Measurements from ENCODE around the gene EPSTI1.

GRCh38 chr13:42968906-42969305, 23.1 kb downstream of the EPSTI1 start:
- TF ChIP-seq ZFP3 (CRISPR knock-in tag; IDR thresholded peaks at IDR 0.05) (no peak), ESRRG (CRISPR knock-in tag; IDR thresholded peaks at IDR 0.05) (no peak), ZNF70 (CRISPR knock-in tag; IDR thresholded peaks at IDR 0.05) (no peak), ZFP30 (CRISPR knock-in tag; IDR thresholded peaks at IDR 0.05) (no peak), PATZ1 (CRISPR knock-in tag; IDR thresholded peaks at IDR 0.05; ENCODE audit: borderline replicate concordance) (no peak), ZC3H10 (CRISPR knock-in tag; IDR thresholded peaks at IDR 0.05) (no peak), SNAI2 (CRISPR knock-in tag; IDR thresholded peaks at IDR 0.05) (no peak), ARNTL (CRISPR knock-in tag; IDR thresholded peaks at IDR 0.05; ENCODE audit: borderline replicate concordance, low read depth) (no peak), CSDC2 (CRISPR knock-in tag; IDR thresholded peaks at IDR 0.05) (no peak), RARB (CRISPR knock-in tag; IDR thresholded peaks at IDR 0.05) (no peak), TOX (CRISPR knock-in tag; IDR thresholded peaks at IDR 0.05; ENCODE audit: borderline replicate concordance) (no peak), CREB5 (CRISPR knock-in tag; IDR thresholded peaks at IDR 0.05; ENCODE audit: low read depth) (no peak), CSRNP3 (CRISPR knock-in tag; IDR thresholded peaks at IDR 0.05) (no peak), POU6F1 (CRISPR knock-in tag; IDR thresholded peaks at IDR 0.05; ENCODE audit: borderline replicate concordance, low read depth) (no peak)

All from SK-N-SH treated with all-trans-retinoic acid at 6 μM for 48 hours (cell line).